Measurements from ENCODE around the gene ABCA13. TPM values are rescaled to one million over a fixed set of nuclear protein-coding genes. Genes with fewer than 3 reads are reported as not detected.

The ABCA13 gene
- total RNA-seq, 1 donor from 2014 or later = not detected

DNA sequence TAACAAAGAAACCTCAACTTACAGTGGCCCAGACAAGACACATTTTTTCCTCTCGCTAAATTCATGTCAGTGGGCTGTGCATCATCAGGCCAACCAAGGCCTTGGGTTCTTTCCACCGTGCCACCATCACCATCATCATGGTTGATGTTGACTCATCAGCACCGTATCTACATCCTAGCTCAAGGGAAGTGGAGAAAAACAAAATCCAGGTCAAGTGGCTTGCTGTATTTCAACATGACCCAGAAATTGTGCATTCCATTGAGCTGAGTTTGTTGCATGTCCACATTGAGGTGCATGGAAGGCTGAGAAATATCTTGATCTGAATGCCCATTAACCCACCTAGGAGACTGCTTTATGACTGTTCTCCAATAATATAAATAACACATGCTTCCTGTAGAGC is 440.7 kb downstream of the ABCA13 start:
- Histone ChIP-seq H3K27me3 (no peaks in the 10 kb centered on the region), H3K4me3 (no peak overlapping the region), H3F3A (ENCODE audit: low read depth) (no peaks in the 10 kb centered on the region), H3K9ac (no peak overlapping the region), H3K4me1 (no peaks in the 10 kb centered on the region), H3K9me3 (ENCODE audit: low read depth) (no peaks in the 10 kb centered on the region), H3K4me2 (no peak overlapping the region), H3K27ac (no peak overlapping the region), H3K79me2 (ENCODE audit: low read depth) (no peaks in the 10 kb centered on the region), H4K20me1 (ENCODE audit: low read depth) (no peaks in the 10 kb centered on the region), H3K36me3 (no peaks in the 10 kb centered on the region), H2AFZ (replicated peaks) (no peak overlapping the region)
- Mint-ChIP-seq H3K36me3 (no peaks in the 10 kb centered on the region), H3K27ac (no peak overlapping the region), H3K4me1 (peaks cover 3% of the 10 kb centered on the region), H3K4me3 (no peak overlapping the region), H3K27me3 (ENCODE audit: insufficient read depth, low read depth) (peaks cover 2% of the 10 kb centered on the region), H3K9me3 (no peaks in the 10 kb centered on the region)
- no peak for DNase-seq (ENCODE audit: low spot score)
- TF ChIP-seq CTCF (IDR thresholded peaks at IDR 0.05) = no peak
- TF ChIP-seq EZH2phosphoT487 (IDR thresholded peaks at IDR 0.05) = no peak
- no peak for TF ChIP-seq EZH2 (IDR thresholded peaks at IDR 0.05)

- DNase-seq (ENCODE audit: low spot score) = no peak
- no peaks in the 10 kb centered on the region for H3K79me2 ChIP-seq (ENCODE audit: low read depth)
- no peak overlapping the region for H3K27ac ChIP-seq
- no peak overlapping the region for H3K4me3 Mint-ChIP-seq
- H3K36me3 Mint-ChIP-seq = no peaks in the 10 kb centered on the region
- TF ChIP-seq EZH2 (IDR thresholded peaks at IDR 0.05) (no peak), EZH2phosphoT487 (IDR thresholded peaks at IDR 0.05) (no peak), CTCF (IDR thresholded peaks at IDR 0.05) (no peak)
- H3K27ac Mint-ChIP-seq = no peak overlapping the region
- no peaks in the 10 kb centered on the region for H4K20me1 ChIP-seq (ENCODE audit: low read depth)
- no peaks in the 10 kb centered on the region for H3K4me1 Mint-ChIP-seq
- H3K36me3 ChIP-seq = no peaks in the 10 kb centered on the region
- peaks cover 2% of the 10 kb centered on the region for H3K27me3 Mint-ChIP-seq (ENCODE audit: insufficient read depth, low read depth)
- no peaks in the 10 kb centered on the region for H3K27me3 ChIP-seq
- H2AFZ ChIP-seq (replicated peaks) = no peak overlapping the region
- H3K4me1 ChIP-seq = no peaks in the 10 kb centered on the region
- no peak overlapping the region for H3K4me2 ChIP-seq
- no peaks in the 10 kb centered on the region for H3K9me3 Mint-ChIP-seq
- H3F3A ChIP-seq (ENCODE audit: low read depth) = no peaks in the 10 kb centered on the region
- no peaks in the 10 kb centered on the region for H3K9me3 ChIP-seq (ENCODE audit: low read depth)
- H3K4me3 ChIP-seq = no peak overlapping the region
- H3K9ac ChIP-seq = no peak overlapping the region
These were observed 446.2 kb downstream of the ABCA13 start for GRCh38 chr7:48617508-48617907.

- Histone ChIP-seq H3F3A (ENCODE audit: low read depth) (no peaks in the 10 kb centered on the region), H3K4me2 (no peak overlapping the region), H3K4me3 (no peak overlapping the region), H3K27me3 (no peaks in the 10 kb centered on the region), H3K4me1 (no peaks in the 10 kb centered on the region), H2AFZ (replicated peaks) (no peak overlapping the region), H3K27ac (no peak overlapping the region), H3K36me3 (no peaks in the 10 kb centered on the region), H4K20me1 (ENCODE audit: low read depth) (no peaks in the 10 kb centered on the region), H3K79me2 (ENCODE audit: low read depth) (no peaks in the 10 kb centered on the region), H3K9me3 (ENCODE audit: low read depth) (no peaks in the 10 kb centered on the region), H3K9ac (no peak overlapping the region)
- no peak overlapping the region for H3K27ac Mint-ChIP-seq
- peaks cover 4% of the 10 kb centered on the region for H3K27me3 Mint-ChIP-seq (ENCODE audit: insufficient read depth, low read depth)
- H3K9me3 Mint-ChIP-seq = no peaks in the 10 kb centered on the region
- H3K36me3 Mint-ChIP-seq = no peaks in the 10 kb centered on the region
- no peak overlapping the region for H3K4me3 Mint-ChIP-seq
- H3K4me1 Mint-ChIP-seq = no peaks in the 10 kb centered on the region
- DNase-seq (ENCODE audit: low spot score) = no peak
- no peak for TF ChIP-seq CTCF (IDR thresholded peaks at IDR 0.05)
- no peak for TF ChIP-seq EZH2phosphoT487 (IDR thresholded peaks at IDR 0.05)
These were observed 446.7 kb downstream of the ABCA13 start for GRCh38 chr7:48617993-48618392.

DNA sequence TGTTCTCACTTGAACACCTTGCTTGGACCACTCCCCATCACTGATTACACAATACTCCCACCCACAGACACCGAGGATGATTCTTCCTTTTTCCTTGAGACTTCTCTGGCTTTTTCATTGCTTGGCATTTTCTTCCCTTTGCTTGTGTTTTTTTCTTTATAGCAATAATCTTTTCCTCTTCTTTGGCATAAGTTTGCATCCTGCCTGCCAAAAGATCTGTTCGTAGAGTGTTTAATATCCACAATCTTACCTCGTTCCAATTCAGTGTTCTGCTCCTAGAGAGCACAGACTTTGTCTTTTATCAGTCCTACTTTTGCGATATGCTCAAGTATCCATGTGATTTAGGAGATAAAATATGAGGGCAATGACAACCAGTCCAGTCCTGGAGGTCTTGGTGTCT is 449.8 kb downstream of the ABCA13 start:
- H3F3A ChIP-seq (ENCODE audit: low read depth) = no peaks in the 10 kb centered on the region
- DNase-seq (ENCODE audit: low spot score) = no peak
- H2AFZ ChIP-seq (replicated peaks) = no peak overlapping the region
- H3K27ac ChIP-seq = no peak overlapping the region
- TF ChIP-seq CTCF (IDR thresholded peaks at IDR 0.05) (no peak), EZH2 (IDR thresholded peaks at IDR 0.05) (no peak), EZH2phosphoT487 (IDR thresholded peaks at IDR 0.05) (no peak)
- no peaks in the 10 kb centered on the region for H3K79me2 ChIP-seq (ENCODE audit: low read depth)
- H3K4me1 ChIP-seq = no peaks in the 10 kb centered on the region
- no peak overlapping the region for H3K4me2 ChIP-seq
- H3K27me3 ChIP-seq = no peaks in the 10 kb centered on the region
- Mint-ChIP-seq H3K27ac (no peak overlapping the region), H3K36me3 (no peaks in the 10 kb centered on the region), H3K9me3 (no peaks in the 10 kb centered on the region), H3K4me1 (no peaks in the 10 kb centered on the region), H3K27me3 (ENCODE audit: insufficient read depth, low read depth) (peaks cover 2% of the 10 kb centered on the region), H3K4me3 (no peak overlapping the region)
- no peak overlapping the region for H3K4me3 ChIP-seq
- H3K9ac ChIP-seq = no peak overlapping the region
- H3K36me3 ChIP-seq = no peaks in the 10 kb centered on the region
- H4K20me1 ChIP-seq (ENCODE audit: low read depth) = no peaks in the 10 kb centered on the region
- no peaks in the 10 kb centered on the region for H3K9me3 ChIP-seq (ENCODE audit: low read depth)

All from neural progenitor cell (in vitro differentiated cells).